HG02763 (cell line): Measurements from ENCODE around the gene RALGAPA2.

Experiments
- ATAC-seq: cut with Tn5 transposase; IDR thresholded peaks from one replicate; pipeline ENCODE4 v1.9.1; 2021; ENCODE audit warnings: mild to moderate bottlenecking, moderate library complexity; ENCODE audit not compliant: unreplicated experiment

RALGAPA2 gene

GRCh38 chr20:20635006-20635405 is 77.4 kb downstream of the RALGAPA2 start:
- no peak for ATAC-seq

DNA sequence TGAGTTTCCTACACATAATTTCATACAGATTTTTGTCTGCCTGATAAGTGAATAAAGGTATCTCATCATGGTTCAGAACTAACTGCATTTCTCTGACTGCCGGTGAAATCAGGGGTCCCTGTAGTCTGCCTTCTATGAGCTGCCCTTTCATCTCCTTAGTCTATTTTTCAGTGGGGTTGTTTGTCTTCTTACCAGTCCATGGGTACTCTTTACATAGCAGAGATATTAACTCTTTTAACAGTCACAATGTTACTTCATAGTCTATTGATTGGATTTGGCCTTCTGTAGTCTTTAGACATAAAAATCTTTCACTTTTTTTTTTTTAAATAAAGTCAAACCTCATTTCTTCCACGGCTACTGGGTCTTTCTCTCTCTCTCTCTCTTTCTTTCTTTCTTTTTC is 79.8 kb downstream of the RALGAPA2 start:
- no peak for ATAC-seq

GRCh38 chr20:20630551-20630950 is 81.9 kb downstream of the RALGAPA2 start:
- ATAC-seq: no peak

DNA sequence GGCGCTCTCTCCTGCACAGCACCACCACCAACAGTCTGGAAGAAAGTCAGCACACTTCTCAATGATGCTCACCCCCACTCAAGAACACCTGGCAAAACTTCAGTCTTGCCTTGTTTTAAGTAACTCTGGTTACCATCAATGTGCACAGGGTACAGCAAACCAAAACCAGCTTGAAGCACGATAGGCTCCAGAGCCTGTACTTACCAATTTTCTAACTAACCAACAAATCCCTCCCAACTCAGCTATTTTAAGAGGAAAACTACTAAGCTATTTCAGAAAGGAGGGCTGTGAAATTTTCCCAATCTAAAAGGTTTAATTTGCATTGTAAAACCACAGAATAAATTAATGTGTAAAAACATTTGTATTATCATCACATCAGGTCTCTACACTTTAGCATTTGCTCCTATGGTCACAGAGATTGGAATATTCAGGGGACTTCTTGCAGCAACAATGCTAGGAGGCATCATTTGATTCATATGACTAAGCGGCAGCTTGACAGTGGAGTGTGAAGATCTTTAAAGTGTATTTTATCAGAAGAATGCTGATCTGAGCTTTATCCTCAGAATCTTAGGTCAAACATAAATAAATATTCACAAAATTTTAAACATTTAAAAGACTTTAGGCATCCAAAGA is 82.8 kb downstream of the RALGAPA2 start:
- ATAC-seq: no peak

DNA sequence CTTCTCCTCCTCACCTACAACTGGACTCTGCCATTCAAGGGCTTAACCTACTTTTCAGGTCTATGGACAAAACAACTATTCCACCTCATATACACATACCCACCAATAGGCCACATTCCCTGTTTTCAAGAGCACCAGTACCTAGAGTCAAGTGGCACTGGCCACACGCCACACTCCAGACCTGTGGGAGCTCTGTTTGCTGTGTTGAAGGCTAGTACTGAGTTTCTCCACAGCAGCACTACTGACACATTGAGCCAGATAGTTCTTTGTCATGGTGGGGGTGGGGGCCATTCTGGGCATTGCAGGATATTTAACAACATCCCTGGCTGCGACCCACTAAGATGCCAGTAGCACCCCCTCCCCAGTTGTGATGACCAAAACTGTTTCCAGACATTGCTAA is 84.1 kb downstream of the RALGAPA2 start:
- ATAC-seq: no peak

- no peak for ATAC-seq
Measured at GRCh38 chr20:20627471-20627870, 85.0 kb downstream of the RALGAPA2 start.

- no peak for ATAC-seq
Measured at GRCh38 chr20:20624914-20625313, 87.5 kb downstream of the RALGAPA2 start.

GRCh38 chr20:20621195-20621594 is 91.2 kb downstream of the RALGAPA2 start:
- no peak for ATAC-seq

DNA sequence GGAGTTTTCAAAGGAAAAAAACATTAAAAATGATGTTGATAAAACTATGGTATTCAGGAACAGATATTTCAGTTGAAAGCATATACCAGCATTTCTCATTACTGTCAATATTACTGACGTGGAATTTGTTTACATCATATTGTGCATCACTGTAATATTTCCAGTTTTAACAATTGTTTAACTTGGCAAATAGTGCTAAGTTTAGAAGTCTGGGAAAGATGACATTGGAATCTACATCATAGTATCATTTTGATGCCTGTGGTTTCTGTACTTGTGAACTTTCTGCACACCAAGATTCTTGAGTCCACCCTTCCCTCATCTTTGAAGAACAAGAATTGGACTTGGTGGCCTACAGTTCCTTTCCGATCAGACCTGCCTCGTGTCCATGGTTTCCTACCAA is 98.1 kb downstream of the RALGAPA2 start:
- ATAC-seq: no peak

DNA sequence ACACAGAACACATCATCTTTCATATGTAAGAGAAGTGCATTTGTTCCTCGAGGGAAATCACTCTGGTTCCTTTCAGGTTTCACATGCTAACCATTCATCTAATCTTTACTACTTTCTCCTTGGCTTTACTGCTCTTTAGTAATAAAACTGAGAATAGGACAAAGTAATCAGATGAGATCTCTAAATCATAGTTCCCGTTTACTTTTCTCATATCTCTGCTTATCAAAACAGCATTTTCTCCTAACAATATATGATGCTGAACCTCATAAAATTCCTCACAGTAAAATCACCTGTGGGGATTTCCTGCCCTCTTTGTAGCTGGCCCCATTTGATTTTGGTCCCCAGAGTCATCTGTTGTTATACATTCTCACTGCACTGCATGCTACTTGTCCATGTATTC is 100.2 kb downstream of the RALGAPA2 start:
- no peak for ATAC-seq

DNA sequence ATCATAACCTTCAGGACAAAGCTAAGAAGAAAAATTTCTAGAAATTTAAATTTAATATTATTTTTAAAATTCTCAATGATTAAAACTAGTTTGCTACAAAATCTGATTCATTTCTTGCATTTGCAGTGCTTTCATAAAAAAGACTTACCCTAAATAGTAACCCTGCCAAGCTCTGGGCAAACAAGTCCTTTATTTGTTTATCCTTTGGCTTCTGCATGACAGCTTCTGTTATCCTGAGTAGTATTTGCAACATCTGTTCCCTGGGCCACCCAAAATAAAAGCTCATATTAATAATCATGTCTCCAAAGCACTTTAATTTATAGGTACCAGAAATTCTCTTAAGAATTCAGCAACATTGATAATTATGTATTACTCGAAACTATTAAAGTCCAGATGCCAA is 101.3 kb downstream of the RALGAPA2 start:
- no peak for ATAC-seq

DNA sequence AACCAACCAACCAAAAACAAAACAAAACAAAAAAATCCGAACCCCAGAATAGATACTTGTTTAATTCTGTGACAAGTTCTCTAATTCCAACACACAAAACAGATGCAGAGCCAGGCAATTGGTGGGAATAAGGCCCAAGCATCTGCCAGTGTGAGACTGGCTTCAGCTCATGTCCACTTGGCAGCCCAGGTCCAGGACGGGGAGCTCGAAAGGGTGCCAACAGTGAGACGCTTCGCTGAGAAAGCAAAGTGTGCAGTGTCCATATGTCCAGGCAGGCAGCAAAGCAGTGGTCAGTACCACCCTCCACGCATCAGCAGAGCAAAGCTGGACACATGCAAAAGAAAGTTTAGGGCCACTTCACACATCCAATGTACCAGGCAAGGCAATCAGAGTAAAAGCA is 102.9 kb downstream of the RALGAPA2 start:
- no peak for ATAC-seq

DNA sequence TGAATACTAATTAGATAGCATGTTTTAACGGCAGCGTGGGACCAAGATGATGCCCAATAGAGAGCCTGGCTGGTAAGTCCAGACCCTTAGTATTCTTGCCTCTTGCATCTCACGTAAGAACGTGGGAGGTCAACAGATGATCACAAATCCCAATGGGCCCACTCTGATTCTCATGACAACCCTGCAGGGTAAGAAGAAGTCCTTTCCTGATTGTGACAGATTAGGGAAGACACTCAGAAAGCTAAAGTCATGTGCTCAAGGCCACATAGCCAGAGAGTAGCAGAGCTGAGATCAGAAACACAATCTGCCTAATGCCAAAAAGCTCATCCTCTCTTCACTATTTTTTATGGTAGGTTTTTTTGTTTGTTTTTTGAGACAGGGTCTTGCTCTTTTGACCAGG is 103.8 kb downstream of the RALGAPA2 start:
- ATAC-seq: no peak

DNA sequence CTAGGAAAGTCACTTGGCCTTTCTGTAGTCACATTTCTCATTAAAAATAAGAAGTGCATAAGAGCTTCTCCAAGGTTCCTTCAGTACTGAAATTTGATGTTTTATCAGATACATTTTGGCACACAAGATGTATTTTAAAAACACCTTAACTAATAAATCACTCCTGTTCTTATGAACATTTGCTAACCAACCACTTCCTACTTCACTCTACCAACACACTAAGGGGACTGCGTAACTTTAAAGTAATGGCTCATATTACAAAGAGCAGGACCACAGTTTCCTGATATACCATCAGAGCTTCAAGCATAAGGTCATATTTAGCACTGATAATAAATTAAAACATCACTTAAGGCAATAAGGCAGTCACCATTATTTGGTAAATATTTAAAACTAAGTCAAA is 104.4 kb downstream of the RALGAPA2 start:
- no peak for ATAC-seq

DNA sequence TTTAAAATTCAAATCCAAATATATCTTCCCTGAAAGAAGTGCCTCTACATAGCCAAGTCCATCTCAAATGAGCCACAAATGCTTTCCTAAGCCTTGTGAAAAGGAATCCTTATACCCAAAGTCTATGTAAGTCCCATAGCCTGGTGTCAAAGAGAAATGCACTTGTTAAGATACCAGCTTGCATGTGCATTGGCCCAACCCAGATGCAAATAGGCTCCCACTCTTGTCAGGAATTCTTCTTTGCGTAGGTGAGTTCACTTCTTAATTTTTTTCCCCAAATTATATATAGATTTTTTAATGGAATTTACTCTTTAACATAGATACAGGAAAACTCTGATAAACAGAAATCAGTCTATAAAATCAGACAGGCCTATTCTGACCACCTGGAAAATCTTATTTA is 105.6 kb downstream of the RALGAPA2 start:
- no peak for ATAC-seq

- no peak for ATAC-seq
Measured at GRCh38 chr20:20606050-20606449, 106.4 kb downstream of the RALGAPA2 start.

DNA sequence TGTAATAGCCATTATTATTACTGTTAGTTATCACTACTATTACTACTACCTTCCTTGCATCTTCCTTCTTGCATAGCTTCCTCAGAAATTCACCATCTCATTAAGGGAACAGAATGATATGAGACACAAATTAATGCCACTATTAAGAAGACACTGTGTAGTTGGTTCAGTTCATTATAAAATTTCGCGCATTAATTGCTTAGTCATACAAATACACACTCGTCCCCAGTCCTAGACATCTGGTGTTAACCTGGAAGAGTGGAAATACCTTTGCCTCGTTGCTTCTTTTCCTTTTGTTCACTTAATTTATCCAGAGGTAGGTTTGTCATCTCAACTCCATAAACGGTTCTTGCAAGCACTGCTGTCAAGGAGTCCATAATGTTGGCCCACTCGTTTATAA is 107.5 kb downstream of the RALGAPA2 start:
- ATAC-seq: no peak

DNA sequence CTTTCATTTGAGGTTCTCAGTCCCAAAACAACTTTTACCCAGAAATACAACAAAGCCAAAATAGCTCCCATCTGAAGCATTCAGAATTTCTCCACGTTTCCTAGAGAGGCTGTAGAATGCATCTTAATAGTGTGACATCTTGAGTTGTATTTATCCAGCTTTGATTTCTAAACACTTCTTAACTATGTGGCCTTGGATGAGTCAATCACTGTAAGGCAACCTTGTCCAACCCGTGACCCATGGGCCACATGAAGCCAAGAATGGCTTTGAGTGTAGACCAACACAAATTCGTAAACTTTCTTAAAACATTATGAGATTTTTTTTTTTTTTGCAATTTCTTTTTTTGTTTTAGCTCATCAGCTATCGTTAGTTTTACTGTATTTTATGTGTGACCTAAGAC is 108.1 kb downstream of the RALGAPA2 start:
- no peak for ATAC-seq

GRCh38 chr20:20603339-20603990 is 109.0 kb downstream of the RALGAPA2 start:
- ATAC-seq: peak; percentile 99

DNA sequence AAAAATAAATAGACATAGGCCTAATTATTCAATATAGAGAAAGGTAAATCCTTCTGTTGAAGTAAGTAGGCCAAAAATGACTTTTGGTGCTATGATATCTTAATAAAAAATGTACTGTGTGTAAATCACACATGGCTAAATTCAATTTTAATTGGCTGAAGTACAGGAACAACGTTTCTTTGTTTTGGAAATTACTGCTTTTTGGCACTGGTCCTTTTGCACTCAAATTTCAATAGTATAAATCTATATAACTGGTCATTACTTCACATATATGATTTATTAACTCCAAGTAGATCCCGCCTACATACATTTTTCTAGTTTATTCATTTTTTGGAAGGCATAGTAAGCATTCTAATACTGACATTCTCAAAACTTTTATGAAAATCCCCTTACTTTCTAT is 114.5 kb downstream of the RALGAPA2 start:
- no peak for ATAC-seq

- ATAC-seq: no peak
Measured at GRCh38 chr20:20594171-20594530, 118.3 kb downstream of the RALGAPA2 start.

GRCh38 chr20:20593447-20594170 is 118.8 kb downstream of the RALGAPA2 start:
- no peak for ATAC-seq
